Measurements from ENCODE around the gene CCDC171.

The CCDC171 gene

GRCh38 chr9:15512204-15512603 lies 40.6 kb upstream of the CCDC171 start:
- TF ChIP-seq CTCF (IDR thresholded peaks at IDR 0.05; ENCODE audit: low read depth, low read length, missing control alignments): no peak
- in situ Hi-C loops (cut with HindIII; ENCODE audit: low pct_ligation_motif_present, low sequenced_read_pairs): no loop called here
- Histone ChIP-seq H3K27ac (no peak overlapping the region), H3K36me3 (replicated peaks) (no peaks in the 10 kb centered on the region), H3K4me3 (ENCODE audit: low read depth, low read length) (no peak overlapping the region), H3K27me3 (replicated peaks) (no peaks in the 10 kb centered on the region)
- no peak for DNase-seq

GRCh38 chr9:15512889-15513288 lies 40.0 kb upstream of the CCDC171 start:
- no peak for TF ChIP-seq CTCF (IDR thresholded peaks at IDR 0.05; ENCODE audit: low read depth, low read length, missing control alignments)
- Histone ChIP-seq H3K27ac (no peak overlapping the region), H3K27me3 (replicated peaks) (no peaks in the 10 kb centered on the region), H3K4me3 (ENCODE audit: low read depth, low read length) (no peak overlapping the region), H3K36me3 (replicated peaks) (no peaks in the 10 kb centered on the region)
- in situ Hi-C loops (cut with HindIII; ENCODE audit: low pct_ligation_motif_present, low sequenced_read_pairs): no loop called here
- DNase-seq: no peak

- in situ Hi-C loops (cut with HindIII; ENCODE audit: low pct_ligation_motif_present, low sequenced_read_pairs): no loop called here
- Histone ChIP-seq H3K27me3 (replicated peaks) (no peaks in the 10 kb centered on the region), H3K36me3 (replicated peaks) (no peaks in the 10 kb centered on the region), H3K27ac (no peak overlapping the region), H3K4me3 (ENCODE audit: low read depth, low read length) (no peak overlapping the region)
- no peak for DNase-seq
- peak; percentile 39 for TF ChIP-seq CTCF (IDR thresholded peaks at IDR 0.05; ENCODE audit: low read depth, low read length, missing control alignments)
Observed at GRCh38 chr9:15513335-15513734, 39.5 kb upstream of the CCDC171 start.

GRCh38 chr9:15519831-15520230 lies 33.0 kb upstream of the CCDC171 start:
- Histone ChIP-seq H3K27ac (no peak overlapping the region), H3K36me3 (replicated peaks) (no peaks in the 10 kb centered on the region), H3K27me3 (replicated peaks) (no peaks in the 10 kb centered on the region), H3K4me3 (ENCODE audit: low read depth, low read length) (no peak overlapping the region)
- TF ChIP-seq CTCF (IDR thresholded peaks at IDR 0.05; ENCODE audit: low read depth, low read length, missing control alignments): no peak
- in situ Hi-C loops (cut with HindIII; ENCODE audit: low pct_ligation_motif_present, low sequenced_read_pairs): no loop called here
- no peak for DNase-seq

GRCh38 chr9:15521254-15521653 lies 31.6 kb upstream of the CCDC171 start:
- DNase-seq: no peak
- Histone ChIP-seq H3K27me3 (replicated peaks) (no peaks in the 10 kb centered on the region), H3K27ac (no peak overlapping the region), H3K36me3 (replicated peaks) (no peaks in the 10 kb centered on the region), H3K4me3 (ENCODE audit: low read depth, low read length) (no peak overlapping the region)
- no peak for TF ChIP-seq CTCF (IDR thresholded peaks at IDR 0.05; ENCODE audit: low read depth, low read length, missing control alignments)
- in situ Hi-C loops (cut with HindIII; ENCODE audit: low pct_ligation_motif_present, low sequenced_read_pairs): no loop called here

GRCh38 chr9:15522130-15522755 lies 30.6 kb upstream of the CCDC171 start:
- in situ Hi-C loops (cut with HindIII; ENCODE audit: low pct_ligation_motif_present, low sequenced_read_pairs): no loop called here
- Histone ChIP-seq H3K27me3 (replicated peaks) (no peaks in the 10 kb centered on the region), H3K36me3 (replicated peaks) (no peaks in the 10 kb centered on the region), H3K27ac (no peak overlapping the region), H3K4me3 (ENCODE audit: low read depth, low read length) (no peak overlapping the region)
- no peak for DNase-seq
- TF ChIP-seq CTCF (IDR thresholded peaks at IDR 0.05; ENCODE audit: low read depth, low read length, missing control alignments): no peak

Data from brain microvascular endothelial cell (primary cell).